ENCODE data around the gene PTGER2.

Gene PTGER2

DNA sequence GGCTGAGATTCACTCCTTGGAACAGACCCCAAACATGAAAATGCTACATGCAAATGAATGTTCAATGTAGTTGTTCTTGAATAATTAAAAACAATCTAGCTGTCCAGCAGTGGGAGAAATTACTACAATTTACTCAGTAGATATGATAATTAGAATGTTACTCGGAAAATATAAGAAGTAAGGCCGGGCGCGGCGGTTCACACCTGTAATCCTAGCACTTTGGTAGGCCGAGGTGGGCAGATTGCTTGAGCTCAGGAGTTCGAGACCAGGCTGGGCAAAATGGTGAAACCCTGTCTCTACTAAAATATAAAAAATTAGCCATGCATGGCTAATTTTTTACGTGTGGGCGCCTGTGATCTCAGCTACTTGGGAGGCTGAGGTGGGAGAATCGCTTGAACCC is 15.3 kb upstream of the PTGER2 start:
- no peaks in the 10 kb centered on the region for H3K36me3 ChIP-seq (ENCODE audit: control insufficient read depth in 1 of 2, insufficient read depth in 2 of 2, low read depth in 1 of 2, low read length in 2 of 2)
- H3K4me1 ChIP-seq (ENCODE audit: control insufficient read depth, insufficient read depth, low read depth, low read length), result peaks cover 2% of the 10 kb centered on the region
- no peaks in the 10 kb centered on the region for H3K79me1 ChIP-seq (replicated peaks; ENCODE audit: low read length, poor library complexity, severe bottlenecking)
- H4K8ac ChIP-seq (ENCODE audit: low read length), result no peak overlapping the region
- no peak overlapping the region for H2BK12ac ChIP-seq (ENCODE audit: low read length in 2 of 2)
- H2BK120ac ChIP-seq (ENCODE audit: low read depth, low read length), result no peak overlapping the region
- no peak overlapping the region for H3K23ac ChIP-seq (ENCODE audit: low read length in 2 of 2)
- DNase-seq, result no peak
- H3K27me3 ChIP-seq (ENCODE audit: control insufficient read depth in 1 of 2, insufficient read depth in 1 of 2, low read length in 2 of 2), result no peaks in the 10 kb centered on the region
- no peak overlapping the region for H2BK15ac ChIP-seq (ENCODE audit: low read depth, poor library complexity, severe bottlenecking)
- no peak overlapping the region for H4K91ac ChIP-seq (ENCODE audit: low read length)
- no peak overlapping the region for H3K9ac ChIP-seq (ENCODE audit: low read length)
- H2BK5ac ChIP-seq (ENCODE audit: low read depth, low read length, poor library complexity, severe bottlenecking), result no peak overlapping the region
- H3K27ac ChIP-seq (ENCODE audit: low read length, poor library complexity, severe bottlenecking), result no peak overlapping the region
- no peak overlapping the region for H2AFZ ChIP-seq (ENCODE audit: low read depth, low read length)
- H3K4ac ChIP-seq (ENCODE audit: low read depth in 1 of 2, low read length in 2 of 2), result no peak overlapping the region
- H3K9me3 ChIP-seq (ENCODE audit: control insufficient read depth, low read length), result no peaks in the 10 kb centered on the region
- H2AK5ac ChIP-seq (ENCODE audit: low read length, severe bottlenecking), result no peak overlapping the region
- no peak overlapping the region for H3K4me2 ChIP-seq (ENCODE audit: low read length, poor library complexity, severe bottlenecking)
- WGBS, result 97% methylated on average over 10 of the region's 10 CpGs
- H3K14ac ChIP-seq (ENCODE audit: low read length in 2 of 2), result no peak overlapping the region
- no peak overlapping the region for H3K4me3 ChIP-seq (ENCODE audit: insufficient read depth in 1 of 2, low read depth in 1 of 2, low read length in 2 of 2)
- no peak overlapping the region for H3K18ac ChIP-seq (ENCODE audit: low read depth in 1 of 2, low read length in 2 of 2)

DNA sequence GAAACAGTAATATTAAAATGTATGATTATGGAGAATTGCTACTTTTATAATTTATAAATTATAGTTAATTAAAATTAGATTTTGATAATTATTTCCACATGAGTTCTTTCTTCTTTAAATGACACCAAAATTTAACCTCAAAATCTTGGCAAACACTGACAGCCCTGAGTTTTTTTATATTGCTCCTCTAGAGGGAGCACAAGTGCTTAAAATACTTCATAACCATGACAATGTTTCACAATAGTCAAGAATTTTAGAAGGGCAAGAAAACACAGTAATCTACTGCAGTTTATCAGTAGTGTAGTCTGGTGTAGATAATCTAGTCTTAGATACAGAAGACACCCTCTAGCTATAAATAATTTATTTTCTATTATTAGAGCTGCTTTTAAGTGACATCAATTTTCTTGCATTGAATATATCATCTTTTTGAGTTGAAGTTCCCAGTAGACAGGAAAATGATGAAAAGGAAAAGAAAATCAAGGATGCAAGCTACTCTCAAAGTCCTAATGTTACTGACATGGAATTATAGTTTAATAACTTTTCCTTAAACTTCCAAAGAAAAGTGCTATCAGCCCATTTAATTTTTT is 14.3 kb upstream of the PTGER2 start:
- no peak overlapping the region for H3K9ac ChIP-seq (ENCODE audit: low read length)
- H3K23ac ChIP-seq (ENCODE audit: low read length in 2 of 2), result no peak overlapping the region
- H4K8ac ChIP-seq (ENCODE audit: low read length), result no peak overlapping the region
- H2BK15ac ChIP-seq (ENCODE audit: low read depth, poor library complexity, severe bottlenecking), result no peak overlapping the region
- H3K27me3 ChIP-seq (ENCODE audit: control insufficient read depth in 1 of 2, insufficient read depth in 1 of 2, low read length in 2 of 2), result no peaks in the 10 kb centered on the region
- H3K4me2 ChIP-seq (ENCODE audit: low read length, poor library complexity, severe bottlenecking), result no peak overlapping the region
- peaks cover 2% of the 10 kb centered on the region for H3K4me1 ChIP-seq (ENCODE audit: control insufficient read depth, insufficient read depth, low read depth, low read length)
- H3K79me1 ChIP-seq (replicated peaks; ENCODE audit: low read length, poor library complexity, severe bottlenecking), result no peaks in the 10 kb centered on the region
- peak; percentile 62 for DNase-seq
- H2BK5ac ChIP-seq (ENCODE audit: low read depth, low read length, poor library complexity, severe bottlenecking), result no peak overlapping the region
- H2BK120ac ChIP-seq (ENCODE audit: low read depth, low read length), result no peak overlapping the region
- H3K4me3 ChIP-seq (ENCODE audit: insufficient read depth in 1 of 2, low read depth in 1 of 2, low read length in 2 of 2), result no peak overlapping the region
- no peak overlapping the region for H3K4ac ChIP-seq (ENCODE audit: low read depth in 1 of 2, low read length in 2 of 2)
- no peaks in the 10 kb centered on the region for H3K36me3 ChIP-seq (ENCODE audit: control insufficient read depth in 1 of 2, insufficient read depth in 2 of 2, low read depth in 1 of 2, low read length in 2 of 2)
- no peak overlapping the region for H2AFZ ChIP-seq (ENCODE audit: low read depth, low read length)
- no peak overlapping the region for H4K91ac ChIP-seq (ENCODE audit: low read length)
- no peak overlapping the region for H3K27ac ChIP-seq (ENCODE audit: low read length, poor library complexity, severe bottlenecking)
- H3K9me3 ChIP-seq (ENCODE audit: control insufficient read depth, low read length), result no peaks in the 10 kb centered on the region
- H3K18ac ChIP-seq (ENCODE audit: low read depth in 1 of 2, low read length in 2 of 2), result no peak overlapping the region
- no peak overlapping the region for H2BK12ac ChIP-seq (ENCODE audit: low read length in 2 of 2)
- no peak overlapping the region for H3K14ac ChIP-seq (ENCODE audit: low read length in 2 of 2)
- H2AK5ac ChIP-seq (ENCODE audit: low read length, severe bottlenecking), result no peak overlapping the region

DNA sequence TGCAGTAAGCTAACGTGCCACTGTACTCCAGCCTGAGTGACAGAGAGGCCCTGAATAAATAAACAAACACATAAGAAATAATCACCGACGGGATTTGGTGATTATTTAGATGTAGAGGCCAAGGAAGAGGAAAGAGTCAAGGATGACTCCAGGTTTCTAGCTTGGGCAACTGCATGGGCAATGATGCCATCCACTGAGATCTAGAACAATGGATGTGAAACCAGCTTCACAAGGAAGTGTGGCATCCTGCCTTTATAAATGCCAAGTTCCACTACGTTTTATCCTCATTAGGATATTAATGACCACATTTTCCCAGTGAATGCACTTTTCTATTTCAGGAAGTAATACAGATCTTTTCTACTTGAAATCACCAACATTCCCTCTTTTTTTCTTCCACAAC is 10.9 kb upstream of the PTGER2 start:
- Histone ChIP-seq H3K4me2 (ENCODE audit: low read length, poor library complexity, severe bottlenecking) (no peak overlapping the region), H2BK120ac (ENCODE audit: low read depth, low read length) (no peak overlapping the region), H3K18ac (ENCODE audit: low read depth in 1 of 2, low read length in 2 of 2) (peak overlapping the region in 1 of 2 experiments; percentile 2), H3K79me1 (replicated peaks; ENCODE audit: low read length, poor library complexity, severe bottlenecking) (no peaks in the 10 kb centered on the region), H3K36me3 (ENCODE audit: control insufficient read depth in 1 of 2, insufficient read depth in 2 of 2, low read depth in 1 of 2, low read length in 2 of 2) (no peaks in the 10 kb centered on the region), H3K4me3 (ENCODE audit: insufficient read depth in 1 of 2, low read depth in 1 of 2, low read length in 2 of 2) (no peak overlapping the region), H2AFZ (ENCODE audit: low read depth, low read length) (no peak overlapping the region), H2AK5ac (ENCODE audit: low read length, severe bottlenecking) (no peak overlapping the region), H3K9ac (ENCODE audit: low read length) (no peak overlapping the region), H2BK15ac (ENCODE audit: low read depth, poor library complexity, severe bottlenecking) (no peak overlapping the region), H3K14ac (ENCODE audit: low read length in 2 of 2) (no peak overlapping the region), H3K27ac (ENCODE audit: low read length, poor library complexity, severe bottlenecking) (no peak overlapping the region), H3K27me3 (ENCODE audit: control insufficient read depth in 1 of 2, insufficient read depth in 1 of 2, low read length in 2 of 2) (no peaks in the 10 kb centered on the region), H2BK12ac (ENCODE audit: low read length in 2 of 2) (no peak overlapping the region), H3K23ac (ENCODE audit: low read length in 2 of 2) (no peak overlapping the region), H3K9me3 (ENCODE audit: control insufficient read depth, low read length) (no peaks in the 10 kb centered on the region), H3K4me1 (ENCODE audit: control insufficient read depth, insufficient read depth, low read depth, low read length) (peaks cover 2% of the 10 kb centered on the region), H2BK5ac (ENCODE audit: low read depth, low read length, poor library complexity, severe bottlenecking) (no peak overlapping the region), H3K4ac (ENCODE audit: low read depth in 1 of 2, low read length in 2 of 2) (no peak overlapping the region), H4K91ac (ENCODE audit: low read length) (no peak overlapping the region), H4K8ac (ENCODE audit: low read length) (no peak overlapping the region)
- WGBS, result 66% methylated on average over 3 of the region's 4 CpGs
- no peak for DNase-seq

DNA sequence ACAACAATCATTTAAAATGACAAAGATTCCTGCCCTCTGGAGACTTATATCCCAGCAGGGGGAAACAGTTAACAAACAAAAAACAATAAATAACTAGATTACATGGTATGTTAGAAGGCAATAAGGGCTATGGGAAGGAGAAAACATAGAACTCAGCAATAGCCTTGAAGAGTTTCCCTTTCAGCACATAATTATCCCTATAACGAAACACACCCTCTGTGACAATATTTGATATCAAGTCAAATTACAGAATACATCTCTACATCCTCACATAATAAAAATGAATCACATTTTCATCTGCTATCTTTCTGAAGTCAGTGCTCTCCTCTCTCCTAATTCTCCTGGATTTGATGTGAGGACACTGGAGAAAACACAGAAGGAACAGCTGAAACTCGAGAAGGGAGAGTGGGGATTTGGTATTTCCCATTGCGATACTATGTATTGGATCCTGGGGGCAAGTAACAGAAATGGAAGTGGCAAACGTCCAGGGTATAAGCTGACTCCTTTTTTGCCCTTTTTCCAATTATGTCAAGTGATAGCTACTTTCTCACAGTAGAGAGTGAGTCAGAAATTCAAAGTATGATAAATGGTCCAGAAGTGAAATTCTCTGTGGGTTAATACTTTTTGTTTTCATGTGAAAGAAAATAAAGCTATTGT is 9.7 kb upstream of the PTGER2 start:
- H3K4ac ChIP-seq (ENCODE audit: low read depth in 1 of 2, low read length in 2 of 2), result no peak overlapping the region
- 98% methylated on average over 3 of the region's 4 CpGs for WGBS
- H4K8ac ChIP-seq (ENCODE audit: low read length), result no peak overlapping the region
- no peak overlapping the region for H3K14ac ChIP-seq (ENCODE audit: low read length in 2 of 2)
- no peak for DNase-seq
- H3K18ac ChIP-seq (ENCODE audit: low read depth in 1 of 2, low read length in 2 of 2), result no peak overlapping the region
- no peak overlapping the region for H3K4me3 ChIP-seq (ENCODE audit: insufficient read depth in 1 of 2, low read depth in 1 of 2, low read length in 2 of 2)
- H2AK5ac ChIP-seq (ENCODE audit: low read length, severe bottlenecking), result no peak overlapping the region
- H2BK5ac ChIP-seq (ENCODE audit: low read depth, low read length, poor library complexity, severe bottlenecking), result no peak overlapping the region
- no peak overlapping the region for H3K27ac ChIP-seq (ENCODE audit: low read length, poor library complexity, severe bottlenecking)
- no peak overlapping the region for H3K9ac ChIP-seq (ENCODE audit: low read length)
- no peaks in the 10 kb centered on the region for H3K27me3 ChIP-seq (ENCODE audit: control insufficient read depth in 1 of 2, insufficient read depth in 1 of 2, low read length in 2 of 2)
- H4K91ac ChIP-seq (ENCODE audit: low read length), result no peak overlapping the region
- H3K4me2 ChIP-seq (ENCODE audit: low read length, poor library complexity, severe bottlenecking), result no peak overlapping the region
- H3K4me1 ChIP-seq (ENCODE audit: control insufficient read depth, insufficient read depth, low read depth, low read length), result no peaks in the 10 kb centered on the region
- no peak overlapping the region for H3K23ac ChIP-seq (ENCODE audit: low read length in 2 of 2)
- H3K9me3 ChIP-seq (ENCODE audit: control insufficient read depth, low read length), result no peaks in the 10 kb centered on the region
- no peak overlapping the region for H2BK120ac ChIP-seq (ENCODE audit: low read depth, low read length)
- no peak overlapping the region for H2BK15ac ChIP-seq (ENCODE audit: low read depth, poor library complexity, severe bottlenecking)
- H3K36me3 ChIP-seq (ENCODE audit: control insufficient read depth in 1 of 2, insufficient read depth in 2 of 2, low read depth in 1 of 2, low read length in 2 of 2), result no peaks in the 10 kb centered on the region
- H2BK12ac ChIP-seq (ENCODE audit: low read length in 2 of 2), result no peak overlapping the region
- H3K79me1 ChIP-seq (replicated peaks; ENCODE audit: low read length, poor library complexity, severe bottlenecking), result no peaks in the 10 kb centered on the region
- no peak overlapping the region for H2AFZ ChIP-seq (ENCODE audit: low read depth, low read length)

All from mesenchymal stem cell (in vitro differentiated cells and primary cell).